Gastroesophageal sphincter (tissue), 4 donors: ENCODE measurements around the gene BANK1. TPM values are rescaled to one million over a fixed set of nuclear protein-coding genes. Genes with fewer than 3 reads are reported as not detected.

ENCODE experiments used
- ATAC-seq: fragments of 150-250 bp; one replicate; pipeline ENCODE4 v1.9.1; 2016; ENCODE audit warnings: mild to moderate bottlenecking, moderate library complexity
- H3K27ac ChIP-seq, 4 donors: fragments of 200-600 bp; sonication (generic) in 3 of 4; 1 replicate in 3 of 4; 2 replicates in 1 of 4; pipeline ENCODE4 v1.5.1; 2016 to 2019
- H3K27me3 ChIP-seq: fragments of 200-600 bp; sonication (generic); one replicate; pipeline ENCODE4 v1.5.1; 2019
- H3K36me3 ChIP-seq, 2 donors: fragments of 200-600 bp; sonication (generic); one replicate each; pipeline ENCODE4 v1.5.1; 2019; ENCODE audit warnings: control low read depth in 1 of 2
- H3K4me1 ChIP-seq, 3 donors: fragments of 200-600 bp; sonication (generic); 1 replicate in 2 of 3; 2 replicates in 1 of 3; pipeline ENCODE4 v1.5.1; 2016 to 2019; ENCODE audit warnings: control low read depth in 2 of 3
- H3K4me3 ChIP-seq, 2 donors: fragments of 200-600 bp; sonication (generic); one replicate each; pipeline ENCODE4 v1.5.1; 2019; ENCODE audit warnings: mild to moderate bottlenecking in 1 of 2, moderate library complexity in 1 of 2
- H3K9me3 ChIP-seq, 3 donors: fragments of 200-600 bp; sonication (generic); one replicate each; pipeline ENCODE4 v1.5.1; 2017 to 2019; ENCODE audit warnings: control low read depth in 2 of 3
- CTCF ChIP-seq, 4 experiments: fragments of 200-600 bp in 2 of 4; fragments of 450-650 bp in 2 of 4; sonication (generic) in 1 of 4; IDR thresholded peaks; one replicate each; pipeline ENCODE4 v1.5.1; 2017 to 2019; ENCODE audit warnings: antibody characterized with exemption in 4 of 4, mild to moderate bottlenecking in 2 of 4, moderate library complexity in 2 of 4
- EP300 ChIP-seq: sonication (generic); formaldehyde crosslinking; IDR thresholded peaks from one replicate; pipeline ENCODE4 v1.6.1; 2017; ENCODE audit warnings: antibody characterized with exemption, mild to moderate bottlenecking
- POLR2A ChIP-seq, 2 donors: fragments of 450-650 bp; IDR thresholded peaks; one replicate each; pipeline ENCODE4 v1.6.1; 2017; ENCODE audit warnings: antibody characterized with exemption in 2 of 2, mild to moderate bottlenecking in 2 of 2, moderate library complexity in 1 of 2
- POLR2AphosphoS5 ChIP-seq: sonication (generic); formaldehyde crosslinking; IDR thresholded peaks from one replicate; pipeline ENCODE4 v1.6.1; 2017; ENCODE audit warnings: antibody characterized with exemption
- WGBS, 2 donors: methylation state at CpG; one replicate each; pipeline ENCODE4 v1.1.5; 2018; ENCODE audit warnings: low coverage in 1 of 2; 5-methylcytosine and 5-hydroxymethylcytosine counted together
- total RNA-seq, 4 donors: library from RNA; depleted of rRNA; stranded (reverse); fragments of >200 nt; gene quantifications; one replicate each; pipeline ENCODE4 v1.1.0, GENCODE V29; 2016

BANK1 gene
- total RNA-seq, 4 donors from 2014 or later = 0.62 to 4.6 (median 0.81) TPM

DNA sequence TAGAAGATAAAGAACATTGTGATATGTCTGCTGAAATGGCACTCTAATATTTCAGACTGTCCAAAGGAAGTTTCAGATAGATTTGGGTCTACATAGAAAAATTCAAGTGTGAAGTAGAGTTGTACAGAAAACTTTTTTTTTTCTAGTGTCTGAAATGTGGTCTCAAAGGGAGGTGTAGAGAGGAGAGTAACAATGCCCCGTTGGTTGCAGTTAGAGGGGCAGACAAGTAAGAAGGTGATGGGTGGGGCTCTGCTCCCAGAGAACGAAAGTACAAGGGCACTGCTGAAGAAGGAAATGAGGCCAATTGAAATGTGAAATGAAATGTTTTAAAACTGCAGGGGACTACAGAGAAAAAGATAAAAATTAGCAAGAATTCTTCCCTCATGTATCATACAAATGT is 177.8 kb downstream of the BANK1 start:
- H3K4me1 ChIP-seq = no peaks in the 10 kb centered on the region
- no peak for ATAC-seq

GRCh38 chr4:101969965-101970364 is 179.4 kb downstream of the BANK1 start:
- Histone ChIP-seq H3K4me3 (no peak overlapping the region), H3K27ac (no peak overlapping the region), H3K9me3 (no peaks in the 10 kb centered on the region), H3K36me3 (no peaks in the 10 kb centered on the region), H3K27me3 (no peaks in the 10 kb centered on the region), H3K4me1 (no peaks in the 10 kb centered on the region)
- WGBS, 2 donors = 58 to 88% methylated on average over 4 to 6 of the region's 6 CpGs
- ATAC-seq = no peak
- TF ChIP-seq EP300 = no peak
- TF ChIP-seq CTCF (IDR thresholded peaks at IDR 0.05) = no peak
- no peak for TF ChIP-seq POLR2A (IDR thresholded peaks at IDR 0.05)
- TF ChIP-seq POLR2AphosphoS5 = no peak

More for the DNA sequence above, 177.8 kb downstream of the BANK1 start:
- no peaks in the 10 kb centered on the region for H3K9me3 ChIP-seq
- no peaks in the 10 kb centered on the region for H3K36me3 ChIP-seq
- no peak overlapping the region for H3K4me3 ChIP-seq
- WGBS, 2 donors = 64 to 88% methylated on average over 2 of the region's 2 CpGs
- no peak overlapping the region for H3K27ac ChIP-seq
- TF ChIP-seq POLR2AphosphoS5 (no peak), POLR2A (IDR thresholded peaks at IDR 0.05) (no peak), EP300 (no peak), CTCF (IDR thresholded peaks at IDR 0.05) (no peak)
- H3K27me3 ChIP-seq = no peaks in the 10 kb centered on the region

- WGBS, 2 donors = 43 to 64% methylated on average over 6 of the region's 6 CpGs
- Histone ChIP-seq H3K4me3 (no peak overlapping the region), H3K4me1 (no peaks in the 10 kb centered on the region), H3K36me3 (no peaks in the 10 kb centered on the region), H3K27me3 (no peaks in the 10 kb centered on the region), H3K9me3 (no peaks in the 10 kb centered on the region), H3K27ac (no peak overlapping the region)
- no peak for ATAC-seq
- no peak for TF ChIP-seq CTCF (IDR thresholded peaks at IDR 0.05)
- TF ChIP-seq EP300 = no peak
- no peak for TF ChIP-seq POLR2A (IDR thresholded peaks at IDR 0.05)
- TF ChIP-seq POLR2AphosphoS5 = no peak
Measured at GRCh38 chr4:101970547-101971155, 180.1 kb downstream of the BANK1 start.

GRCh38 chr4:101972791-101973190 is 182.3 kb downstream of the BANK1 start:
- Histone ChIP-seq H3K27ac (no peak overlapping the region), H3K36me3 (no peaks in the 10 kb centered on the region), H3K4me1 (no peaks in the 10 kb centered on the region), H3K9me3 (no peaks in the 10 kb centered on the region), H3K27me3 (no peaks in the 10 kb centered on the region), H3K4me3 (no peak overlapping the region)
- TF ChIP-seq EP300 (no peak), POLR2A (IDR thresholded peaks at IDR 0.05) (no peak), CTCF (IDR thresholded peaks at IDR 0.05) (no peak), POLR2AphosphoS5 (no peak)
- ATAC-seq = no peak
- WGBS, 2 donors = 58 to 61% methylated on average over 2 of the region's 2 CpGs

GRCh38 chr4:101973361-101973760 is 182.8 kb downstream of the BANK1 start:
- ATAC-seq = no peak
- Histone ChIP-seq H3K4me1 (no peaks in the 10 kb centered on the region), H3K4me3 (no peak overlapping the region), H3K27me3 (no peaks in the 10 kb centered on the region), H3K9me3 (no peaks in the 10 kb centered on the region), H3K27ac (no peak overlapping the region), H3K36me3 (no peaks in the 10 kb centered on the region)
- TF ChIP-seq POLR2AphosphoS5 (no peak), EP300 (no peak), POLR2A (IDR thresholded peaks at IDR 0.05) (no peak), CTCF (IDR thresholded peaks at IDR 0.05) (no peak)
- 76 to 82% methylated on average over 1 of the region's 1 CpG for WGBS, 2 donors
